GM18511 (cell line): Measurements from ENCODE around the gene YIPF7.

Experiments used
- ATAC-seq: cut with Tn5 transposase; IDR thresholded peaks from one replicate; pipeline ENCODE4 v1.9.1; 2021; ENCODE audit warnings: mild to moderate bottlenecking, moderate library complexity; ENCODE audit not compliant: unreplicated experiment

YIPF7 gene

GRCh38 chr4:44629280-44629866, 22.1 kb downstream of the YIPF7 start:
- peak; percentile 98 for ATAC-seq

- no peak for ATAC-seq
Measured at GRCh38 chr4:44623676-44624075, 27.7 kb downstream of the YIPF7 start.

DNA sequence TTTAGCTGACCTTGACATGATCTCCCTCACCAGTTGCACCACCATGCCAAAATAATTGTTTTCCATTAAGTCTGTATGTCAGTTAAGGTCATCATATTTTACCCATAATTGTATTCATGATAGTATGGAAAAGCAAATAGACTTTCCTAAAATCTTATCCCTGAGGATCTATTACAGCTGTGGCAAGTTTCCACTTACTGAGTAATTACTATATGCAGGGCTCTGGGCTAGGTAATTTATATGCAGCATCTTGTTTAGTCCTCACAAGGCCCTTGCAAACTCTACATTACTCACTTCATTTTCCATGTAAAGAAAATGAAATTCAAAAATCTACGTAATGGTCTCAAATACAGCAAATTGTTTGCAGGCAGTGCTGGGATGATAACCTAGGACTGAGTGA, 34.8 kb downstream of the YIPF7 start:
- ATAC-seq = no peak

- peak; percentile 75 for ATAC-seq
Measured at GRCh38 chr4:44583393-44583792, 68.0 kb downstream of the YIPF7 start.

DNA sequence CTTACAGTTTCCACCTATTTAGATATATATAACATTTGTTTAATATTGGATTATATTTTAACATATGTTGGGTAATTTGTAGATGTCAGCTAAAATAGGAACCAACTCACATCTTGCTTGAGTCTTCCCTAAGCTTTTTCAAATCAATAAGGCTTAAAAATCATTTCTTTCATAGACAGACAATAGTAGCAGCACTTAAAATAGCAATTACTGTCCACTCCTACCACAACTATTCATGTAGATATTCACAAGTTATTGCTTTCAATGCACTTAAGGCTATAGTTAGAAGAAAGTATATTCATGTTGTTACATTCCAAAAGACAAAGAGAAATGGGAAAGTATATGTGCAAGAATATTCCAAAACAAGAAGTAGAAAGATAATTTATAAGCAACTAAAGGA, 71.2 kb downstream of the YIPF7 start:
- ATAC-seq = no peak

DNA sequence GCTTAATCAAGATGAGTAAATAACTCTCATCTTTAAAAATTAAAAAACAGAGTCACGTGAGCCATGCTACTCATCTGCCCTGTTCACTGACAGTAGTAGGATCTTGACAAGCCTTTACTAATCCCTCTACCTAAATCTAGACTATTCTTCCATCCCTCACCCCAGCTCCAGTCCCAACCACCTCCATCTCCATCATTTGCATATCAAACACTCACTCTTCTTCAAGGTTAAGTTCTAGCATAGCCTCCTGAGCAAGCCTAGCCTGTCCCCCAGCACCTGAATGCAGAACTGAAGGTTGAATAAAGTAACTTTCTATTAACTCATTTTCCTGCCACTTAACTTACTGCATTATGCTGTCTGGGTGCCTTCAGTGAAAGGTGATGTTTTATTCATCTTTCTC, 72.5 kb downstream of the YIPF7 start:
- ATAC-seq = no peak
